OCI-LY3 (cell line): ENCODE measurements around the gene DTX2.
"Not testable (repeated sequence)": the region's sequence is repeated elsewhere in the genome, so short reads cannot be mapped to it uniquely, and the experiment has no call there.

Experiments used
- H2AFZ ChIP-seq: fragments of 200-600, 300-600 bp; shearing (Covaris generic); 2 replicates; pipeline ENCODE4 v1.6.0; 2014; ENCODE audit warnings: antibody characterized with exemption, low read depth, low read length
- H3K27ac ChIP-seq: fragments of 200-600, 300-600 bp; sonication (generic); 2 replicates; pipeline ENCODE4 v1.5.1; 2014; ENCODE audit warnings: mild to moderate bottlenecking, low read length, moderate library complexity, mixed read lengths
- H3K27me3 ChIP-seq: fragments of 200-600, 300-600 bp; sonication (generic); 2 replicates; pipeline ENCODE4 v1.6.1; 2014; ENCODE audit warnings: low read depth, low read length, mixed read lengths
- H3K36me3 ChIP-seq: fragments of 200-600, 300-600 bp; sonication (generic); replicated peaks from 2 replicates; pipeline ENCODE3; 2014; ENCODE audit warnings: low read depth, low read length, mixed read lengths
- H3K4me1 ChIP-seq: fragments of 300-600, 200-600 bp; sonication (generic); 2 replicates; pipeline ENCODE4 v1.6.1; 2014; ENCODE audit warnings: low read length, mixed read lengths
- H3K4me2 ChIP-seq: fragments of 200-600, 300-600 bp; sonication (generic); 2 replicates; pipeline ENCODE4 v1.6.1; 2014; ENCODE audit warnings: low read length, mixed read lengths
- H3K4me3 ChIP-seq: fragments of 300-600, 200-600 bp; sonication (generic); 2 replicates; pipeline ENCODE4 v1.5.1; 2014; ENCODE audit warnings: antibody characterized with exemption, mild to moderate bottlenecking, low read length, moderate library complexity
- H3K79me2 ChIP-seq: fragments of 300-600, 200-600 bp; shearing (Covaris generic); 2 replicates; pipeline ENCODE4 v1.6.1; 2014; ENCODE audit warnings: mild to moderate bottlenecking, low read length, mixed read lengths
- H3K9ac ChIP-seq: fragments of 300-600, 200-600 bp; shearing (Covaris generic); 2 replicates; pipeline ENCODE4 v1.6.0; 2014; ENCODE audit warnings: mild to moderate bottlenecking, low read length, moderate library complexity
- H3K9me3 ChIP-seq: fragments of 200-600, 300-600 bp; shearing (Covaris generic); 2 replicates; pipeline ENCODE4 v1.6.1; 2014; ENCODE audit warnings: low read length, mixed read lengths; ENCODE audit not compliant: insufficient read depth
- H4K20me1 ChIP-seq: fragments of 200-600, 300-600 bp; sonication (generic); 2 replicates; pipeline ENCODE4 v1.6.1; 2016; ENCODE audit warnings: low read length, mixed read lengths; ENCODE audit not compliant: insufficient read depth

The DTX2 gene

GRCh38 chr7:76487969-76488368 is 26.5 kb downstream of the DTX2 start:
- not testable (repeated sequence) for H3K27ac ChIP-seq, H3K4me1 ChIP-seq, H3K9me3 ChIP-seq, H4K20me1 ChIP-seq, H2AFZ ChIP-seq, H3K4me3 ChIP-seq, H3K36me3 ChIP-seq, H3K79me2 ChIP-seq, H3K9ac ChIP-seq, H3K27me3 ChIP-seq, H3K4me2 ChIP-seq

GRCh38 chr7:76492139-76492538 is 30.6 kb downstream of the DTX2 start:
- not testable (repeated sequence) for H3K4me2 ChIP-seq, H2AFZ ChIP-seq, H3K4me1 ChIP-seq, H3K79me2 ChIP-seq, H3K9ac ChIP-seq, H3K36me3 ChIP-seq, H3K4me3 ChIP-seq, H3K27ac ChIP-seq, H4K20me1 ChIP-seq, H3K27me3 ChIP-seq, H3K9me3 ChIP-seq

- not testable (repeated sequence) for H3K4me2 ChIP-seq, H3K9ac ChIP-seq, H3K27ac ChIP-seq, H3K79me2 ChIP-seq, H3K27me3 ChIP-seq, H3K36me3 ChIP-seq, H3K4me1 ChIP-seq, H3K9me3 ChIP-seq, H3K4me3 ChIP-seq, H4K20me1 ChIP-seq, H2AFZ ChIP-seq
These were observed 34.2 kb downstream of the DTX2 start for GRCh38 chr7:76495717-76496116.

GRCh38 chr7:76497918-76498582 is 36.5 kb downstream of the DTX2 start:
- H3K9me3 ChIP-seq, H3K27me3 ChIP-seq: not testable (repeated sequence)

GRCh38 chr7:76498583-76499200 is 37.2 kb downstream of the DTX2 start:
- not testable (repeated sequence) for H3K4me3 ChIP-seq, H3K9me3 ChIP-seq, H3K4me1 ChIP-seq, H3K36me3 ChIP-seq, H3K79me2 ChIP-seq, H3K9ac ChIP-seq, H3K27ac ChIP-seq, H3K4me2 ChIP-seq, H4K20me1 ChIP-seq, H2AFZ ChIP-seq, H3K27me3 ChIP-seq

More at GRCh38 chr7:76497918-76498582, 36.5 kb downstream of the DTX2 start:
- H4K20me1 ChIP-seq, H2AFZ ChIP-seq, H3K27ac ChIP-seq, H3K4me2 ChIP-seq, H3K79me2 ChIP-seq, H3K9ac ChIP-seq, H3K36me3 ChIP-seq, H3K4me1 ChIP-seq, H3K4me3 ChIP-seq: not testable (repeated sequence)

- H3K27ac ChIP-seq = not testable (repeated sequence)
These were observed 37.9 kb downstream of the DTX2 start for GRCh38 chr7:76499201-76499923.

GRCh38 chr7:76499924-76500241 is 38.4 kb downstream of the DTX2 start:
- not testable (repeated sequence) for H3K27me3 ChIP-seq, H3K27ac ChIP-seq, H3K9ac ChIP-seq, H3K4me1 ChIP-seq, H3K4me3 ChIP-seq, H3K4me2 ChIP-seq, H2AFZ ChIP-seq, H3K9me3 ChIP-seq, H3K36me3 ChIP-seq, H3K79me2 ChIP-seq, H4K20me1 ChIP-seq

More at GRCh38 chr7:76499201-76499923, 37.9 kb downstream of the DTX2 start:
- H3K27me3 ChIP-seq, H4K20me1 ChIP-seq, H3K36me3 ChIP-seq, H3K9ac ChIP-seq, H2AFZ ChIP-seq, H3K79me2 ChIP-seq, H3K4me2 ChIP-seq, H3K4me3 ChIP-seq, H3K4me1 ChIP-seq, H3K9me3 ChIP-seq: not testable (repeated sequence)

GRCh38 chr7:76502224-76502623 is 40.7 kb downstream of the DTX2 start:
- H3K27ac ChIP-seq, H3K9me3 ChIP-seq, H3K36me3 ChIP-seq, H3K9ac ChIP-seq, H3K79me2 ChIP-seq, H3K4me3 ChIP-seq, H2AFZ ChIP-seq, H3K27me3 ChIP-seq, H3K4me1 ChIP-seq, H3K4me2 ChIP-seq, H4K20me1 ChIP-seq: not testable (repeated sequence)

- not testable (repeated sequence) for H3K27ac ChIP-seq, H3K4me3 ChIP-seq, H3K27me3 ChIP-seq, H3K36me3 ChIP-seq, H3K9me3 ChIP-seq, H3K4me2 ChIP-seq, H3K4me1 ChIP-seq, H3K79me2 ChIP-seq, H2AFZ ChIP-seq, H3K9ac ChIP-seq, H4K20me1 ChIP-seq
These were observed 41.3 kb downstream of the DTX2 start for GRCh38 chr7:76502836-76503235.
